Raji (cell line): Measurements from ENCODE around the gene TRAPPC6A.

Source experiments
- POLR2A ChIP-seq: IDR thresholded peaks from 2 replicates; pipeline ENCODE4 v1.6.1; 2011; ENCODE audit warnings: low read depth, low read length, control low read depth; ENCODE audit not compliant: insufficient read depth

TRAPPC6A gene

DNA sequence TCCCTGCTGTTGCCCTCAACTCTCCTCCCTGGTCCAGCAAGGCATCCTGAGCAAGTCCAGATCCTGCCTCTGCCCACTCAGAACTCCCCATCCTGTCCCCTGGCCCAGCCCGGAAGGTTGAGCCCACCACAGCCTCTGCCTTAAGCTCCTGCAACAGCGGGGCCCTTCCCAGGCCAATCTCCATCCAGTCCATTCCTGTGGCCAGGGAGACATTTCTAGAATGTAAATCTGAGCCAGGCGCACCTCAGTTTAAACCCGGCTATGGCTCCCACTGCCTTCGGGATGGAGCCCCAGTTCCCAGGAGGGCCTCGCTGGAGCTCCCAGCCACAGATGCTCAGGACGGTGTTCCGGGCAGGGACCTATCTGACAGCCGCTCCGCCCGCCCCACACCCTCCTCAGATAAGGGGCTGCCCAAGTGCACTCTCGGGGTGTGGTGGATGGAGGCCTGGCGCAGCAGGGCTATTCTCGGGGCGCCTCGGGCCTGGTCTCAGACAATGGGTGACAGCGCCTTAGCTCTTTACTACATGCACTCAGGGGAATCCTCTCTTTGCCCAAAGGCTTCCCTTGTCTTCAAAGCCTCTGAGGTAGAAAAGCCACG lies 5.3 kb downstream of the TRAPPC6A start:
- no peak for TF ChIP-seq POLR2A

DNA sequence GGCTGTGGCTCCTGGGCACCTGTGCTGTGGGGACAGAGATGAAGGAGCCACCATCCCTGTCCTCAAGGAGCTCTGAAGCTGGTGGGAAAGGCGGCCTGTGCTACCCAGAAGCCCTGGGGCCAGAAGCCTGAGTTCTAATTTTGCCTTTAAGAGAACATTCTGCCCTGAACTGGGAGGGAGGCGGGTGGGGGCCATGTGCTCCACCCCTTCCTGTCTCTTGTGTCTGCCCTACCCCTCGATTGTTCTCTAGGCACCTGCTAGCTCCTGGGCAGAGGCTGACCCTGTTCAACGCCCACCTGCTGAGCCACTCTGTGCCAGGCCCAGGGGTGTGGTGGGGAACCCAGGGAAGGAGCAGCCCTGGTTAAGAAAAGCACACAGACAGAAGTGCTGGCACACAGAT lies 5.9 kb downstream of the TRAPPC6A start:
- TF ChIP-seq POLR2A, result no peak

DNA sequence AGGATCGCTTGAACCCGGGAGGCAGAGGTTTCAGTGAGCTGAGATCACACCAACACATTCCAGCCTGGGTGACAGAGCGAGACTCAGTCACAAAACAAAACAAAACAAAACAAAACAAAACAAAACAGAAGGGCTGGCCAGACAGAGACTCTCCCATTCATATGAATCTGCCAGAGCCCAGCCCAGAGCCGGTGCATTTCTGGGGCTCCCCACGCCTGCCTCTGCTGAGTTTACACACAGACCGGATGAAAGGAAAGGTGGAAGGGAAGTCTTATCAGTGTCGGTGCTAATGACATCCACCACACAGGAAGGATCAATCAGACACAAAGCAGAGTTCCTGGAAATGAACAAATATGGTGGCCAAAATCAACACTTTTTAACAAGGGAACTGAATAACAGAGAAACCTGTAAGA lies 6.8 kb downstream of the TRAPPC6A start:
- TF ChIP-seq POLR2A, result no peak

DNA sequence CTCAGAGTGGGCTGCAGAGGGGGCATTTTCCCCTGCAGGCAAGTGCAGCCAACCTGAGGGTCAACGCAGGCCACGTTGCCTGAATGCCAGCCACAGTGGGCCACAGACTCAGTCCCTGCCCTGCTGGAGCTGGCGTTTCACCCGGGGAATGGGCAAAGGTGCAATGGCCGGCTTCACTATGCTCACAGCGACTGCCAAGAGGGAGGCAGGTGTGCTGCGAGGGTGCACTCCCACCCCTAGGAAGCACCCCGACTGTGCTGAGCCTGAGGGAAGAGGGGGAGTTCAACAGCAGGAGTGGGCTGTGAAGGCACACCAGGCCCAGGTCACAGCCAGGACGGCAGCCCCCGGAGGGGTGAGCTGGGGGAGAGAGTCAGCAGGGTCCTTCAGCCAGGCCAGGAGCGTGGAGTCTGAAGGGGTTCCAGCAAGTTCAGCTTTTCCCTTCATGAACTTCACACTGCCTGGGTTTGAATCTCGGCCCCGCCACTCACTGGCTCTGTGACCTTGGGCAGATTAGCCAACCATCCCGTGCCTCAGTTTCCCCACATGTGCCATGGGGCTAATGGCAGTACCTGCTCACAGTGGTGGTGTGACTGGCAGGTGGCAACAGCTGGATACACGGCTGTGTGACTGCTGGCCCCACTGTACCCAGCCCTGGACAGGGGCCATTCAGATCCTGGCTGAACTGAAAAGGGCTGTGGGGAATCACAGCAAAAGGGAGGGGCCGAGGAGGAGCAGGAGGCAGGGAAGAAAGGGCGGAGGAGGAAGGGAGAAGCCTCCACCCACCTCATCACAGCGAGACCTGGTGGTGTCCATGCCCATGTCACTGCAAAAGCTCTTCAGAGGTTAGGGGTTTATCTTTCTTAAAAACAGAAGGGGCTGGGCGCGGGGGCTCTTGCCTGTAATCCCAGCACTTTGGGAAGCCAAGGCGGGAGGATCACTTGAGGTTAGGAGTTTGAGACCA lies 7.6 kb downstream of the TRAPPC6A start:
- no peak for TF ChIP-seq POLR2A

DNA sequence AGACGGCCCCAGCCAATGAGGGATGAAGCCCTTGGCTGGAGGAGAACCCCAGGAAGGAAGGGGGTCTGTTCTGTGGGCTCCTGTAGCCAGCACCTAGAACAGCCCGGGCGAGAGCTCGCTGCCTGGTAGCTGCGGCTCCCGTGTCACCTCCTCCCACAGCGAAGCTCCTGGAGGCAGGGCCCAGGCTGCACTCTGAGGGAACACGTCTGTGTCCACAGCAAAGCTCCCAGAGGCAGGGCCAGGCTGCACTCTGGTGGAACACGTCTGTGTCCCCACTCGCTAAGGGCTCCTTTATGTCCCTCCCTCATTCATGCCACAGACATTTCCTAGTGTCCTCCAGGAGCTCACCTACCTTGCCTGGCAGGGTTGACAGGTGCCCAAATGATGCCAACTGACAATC lies 8.4 kb downstream of the TRAPPC6A start:
- no peak for TF ChIP-seq POLR2A

DNA sequence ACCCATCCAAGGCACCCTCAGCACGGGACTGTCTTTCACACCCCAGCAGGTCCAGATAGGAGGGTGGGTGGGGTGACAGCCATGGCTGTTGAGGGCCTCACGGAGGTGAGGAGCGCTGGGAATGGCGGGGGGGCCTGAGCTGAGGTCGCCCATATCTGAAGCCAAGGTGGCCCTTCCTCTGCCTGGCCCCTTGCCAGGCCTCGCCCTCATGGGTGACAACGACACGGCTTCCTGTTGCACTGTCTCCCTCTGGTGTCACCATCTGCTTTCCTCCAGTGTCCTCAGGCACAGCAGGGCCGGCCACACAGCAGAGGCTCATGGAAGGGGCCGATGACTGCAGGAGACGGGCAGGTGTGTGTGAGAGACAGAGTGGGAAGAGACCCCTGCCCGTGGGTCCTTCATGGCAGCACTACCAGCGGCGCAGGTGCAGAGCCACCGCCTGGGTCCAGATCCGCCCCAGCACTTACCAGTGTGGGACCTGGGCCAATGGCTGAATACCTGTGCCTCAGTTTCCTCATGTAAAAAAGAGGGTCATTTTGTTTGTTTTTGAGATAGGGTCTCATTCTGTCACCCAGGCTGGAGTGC lies 9.2 kb downstream of the TRAPPC6A start:
- no peak for TF ChIP-seq POLR2A

DNA sequence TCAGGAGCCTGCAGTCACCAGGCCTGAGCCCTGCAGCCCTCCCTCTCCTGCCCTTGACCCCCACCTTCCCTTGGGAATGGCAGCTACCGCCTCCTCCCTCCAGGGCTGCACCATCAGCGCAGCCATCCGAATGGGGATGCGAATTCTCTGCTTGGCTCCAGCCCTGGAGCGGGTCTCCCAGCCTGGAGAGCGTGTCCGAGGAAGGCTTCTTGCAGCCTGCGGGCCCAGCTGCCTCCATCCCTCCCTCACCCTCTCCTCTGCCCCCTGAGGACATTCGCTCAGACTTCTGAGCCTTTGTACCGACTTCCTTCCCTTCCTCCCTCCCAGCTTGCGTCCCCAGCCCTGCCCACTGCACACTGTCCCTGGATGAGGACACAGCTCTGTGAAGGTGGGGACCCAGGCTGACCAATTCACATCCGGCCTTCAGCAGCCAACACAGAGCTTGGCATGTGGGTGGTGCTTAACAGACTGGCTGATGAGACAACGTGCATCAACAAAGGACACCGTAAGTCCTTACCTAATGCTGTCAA lies 11.2 kb downstream of the TRAPPC6A start:
- TF ChIP-seq POLR2A, result no peak

DNA sequence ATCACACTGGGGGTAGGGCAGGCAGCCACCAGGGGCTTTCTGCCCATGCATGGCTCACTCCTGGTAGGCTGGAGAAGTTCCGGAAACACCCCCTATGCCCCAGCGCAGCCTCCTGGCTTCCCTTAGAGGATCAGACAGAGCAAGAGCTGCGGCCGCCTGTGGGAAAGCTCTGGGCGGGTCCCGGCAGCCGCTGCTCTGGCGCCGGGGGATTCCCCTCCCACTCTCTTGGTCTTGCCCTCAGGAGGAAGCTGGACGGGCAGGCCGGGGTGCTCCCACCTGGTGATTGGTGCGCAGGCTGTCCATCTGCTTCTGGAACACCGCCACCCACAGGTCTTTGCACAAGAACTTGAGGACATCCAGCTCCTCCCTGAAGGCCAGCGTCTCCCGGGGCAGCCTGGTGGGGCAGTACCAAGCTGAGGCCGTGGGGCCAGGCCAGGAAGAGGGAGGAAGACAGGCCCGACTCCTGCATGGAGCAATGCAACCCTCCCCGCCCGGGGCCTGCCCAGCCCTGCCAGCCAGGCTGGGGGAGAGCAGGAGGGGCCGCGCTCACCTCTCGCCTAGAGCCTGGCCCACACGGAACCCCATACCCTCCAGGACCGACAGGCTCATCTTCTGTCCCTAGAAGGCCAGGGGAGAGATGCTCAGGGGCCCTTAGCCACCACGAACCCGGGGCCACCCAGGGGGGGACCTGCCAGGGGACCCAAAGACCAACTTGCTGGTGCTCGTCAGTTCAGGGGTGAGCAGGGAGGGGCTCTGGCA lies 13.3 kb downstream of the TRAPPC6A start:
- TF ChIP-seq POLR2A, result 0 out of 2 replicates have a peak, but pooled peaks have one; percentile 17

DNA sequence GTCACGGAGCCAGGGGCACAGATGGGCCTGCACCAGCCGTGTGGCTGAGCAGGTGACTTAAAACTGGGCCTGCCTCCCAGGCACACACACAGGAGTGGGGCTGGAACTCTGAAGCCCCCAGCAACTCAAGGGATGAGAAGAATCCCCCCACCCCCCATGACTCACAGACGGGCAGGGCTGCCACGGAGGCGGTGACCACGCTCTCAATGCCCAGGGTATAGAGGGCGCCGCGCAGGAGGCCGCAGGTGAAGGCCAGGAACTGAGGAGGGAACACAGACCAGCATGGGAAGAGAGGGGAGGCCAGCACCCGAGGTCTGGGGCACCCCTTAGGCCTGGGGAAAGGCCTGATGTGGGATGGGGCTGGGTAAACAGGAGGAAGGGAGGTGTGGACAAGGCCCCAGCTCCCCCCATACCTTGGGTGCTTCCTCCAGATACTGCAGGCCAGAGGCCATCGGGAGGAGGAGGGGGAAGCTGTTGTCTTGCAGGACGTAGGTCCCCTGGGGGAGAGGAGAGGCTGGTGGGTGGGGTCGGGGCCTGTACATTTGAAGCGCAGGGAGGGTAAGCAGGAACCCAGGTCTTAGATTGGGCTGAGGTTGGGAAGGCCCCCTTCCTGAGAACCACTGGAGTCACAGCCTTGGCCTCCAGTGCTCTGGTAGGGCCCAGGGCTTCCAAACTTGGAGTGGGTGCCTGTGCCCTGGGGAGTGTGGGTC lies 14.1 kb downstream of the TRAPPC6A start:
- no peak for TF ChIP-seq POLR2A

DNA sequence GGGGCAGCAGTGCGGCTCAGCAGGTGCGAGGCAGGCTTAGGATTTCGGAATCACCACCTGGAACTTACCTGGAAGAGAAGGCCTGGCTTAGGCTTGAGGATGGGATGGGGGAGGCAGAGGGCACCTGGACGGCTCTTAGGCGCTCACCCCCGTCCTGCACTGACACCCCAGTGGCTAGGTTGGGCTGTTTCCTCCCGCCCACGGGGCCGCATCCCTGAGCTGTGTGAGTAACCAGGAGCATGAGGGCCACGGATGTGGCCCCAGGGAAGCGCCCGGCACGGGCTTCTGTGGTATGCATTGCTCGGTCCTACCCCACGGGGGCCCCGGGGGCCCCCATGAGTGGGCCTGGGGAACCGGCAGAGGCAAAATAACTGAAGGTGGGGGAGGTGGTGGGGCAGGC lies 14.9 kb downstream of the TRAPPC6A start:
- TF ChIP-seq POLR2A, result no peak

DNA sequence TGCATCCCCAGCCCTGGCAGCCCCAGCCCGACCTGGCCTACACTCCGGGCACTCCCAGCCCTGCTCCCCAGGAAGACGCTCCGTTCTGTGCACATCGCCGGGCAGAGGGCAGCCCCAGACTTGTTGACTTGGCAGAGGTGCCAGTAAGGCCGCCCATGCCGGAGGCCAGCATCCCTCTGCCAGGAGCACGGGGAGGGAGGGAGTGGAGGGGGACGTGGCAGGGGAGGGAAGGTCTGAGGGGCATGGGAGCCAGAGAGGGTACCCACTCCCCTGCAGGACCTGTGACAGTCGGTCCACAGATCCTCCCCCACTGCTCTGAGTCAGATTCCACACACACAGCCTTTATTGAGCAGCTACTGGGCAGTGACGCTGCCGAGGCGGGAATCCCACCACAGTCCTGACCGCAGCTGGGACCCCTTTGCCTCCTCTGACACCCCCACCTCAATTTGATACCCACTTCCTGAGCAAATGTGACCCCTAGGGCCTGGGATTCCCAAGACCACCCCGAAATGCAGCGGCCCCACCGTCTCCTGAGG lies 15.4 kb downstream of the TRAPPC6A start:
- no peak for TF ChIP-seq POLR2A

DNA sequence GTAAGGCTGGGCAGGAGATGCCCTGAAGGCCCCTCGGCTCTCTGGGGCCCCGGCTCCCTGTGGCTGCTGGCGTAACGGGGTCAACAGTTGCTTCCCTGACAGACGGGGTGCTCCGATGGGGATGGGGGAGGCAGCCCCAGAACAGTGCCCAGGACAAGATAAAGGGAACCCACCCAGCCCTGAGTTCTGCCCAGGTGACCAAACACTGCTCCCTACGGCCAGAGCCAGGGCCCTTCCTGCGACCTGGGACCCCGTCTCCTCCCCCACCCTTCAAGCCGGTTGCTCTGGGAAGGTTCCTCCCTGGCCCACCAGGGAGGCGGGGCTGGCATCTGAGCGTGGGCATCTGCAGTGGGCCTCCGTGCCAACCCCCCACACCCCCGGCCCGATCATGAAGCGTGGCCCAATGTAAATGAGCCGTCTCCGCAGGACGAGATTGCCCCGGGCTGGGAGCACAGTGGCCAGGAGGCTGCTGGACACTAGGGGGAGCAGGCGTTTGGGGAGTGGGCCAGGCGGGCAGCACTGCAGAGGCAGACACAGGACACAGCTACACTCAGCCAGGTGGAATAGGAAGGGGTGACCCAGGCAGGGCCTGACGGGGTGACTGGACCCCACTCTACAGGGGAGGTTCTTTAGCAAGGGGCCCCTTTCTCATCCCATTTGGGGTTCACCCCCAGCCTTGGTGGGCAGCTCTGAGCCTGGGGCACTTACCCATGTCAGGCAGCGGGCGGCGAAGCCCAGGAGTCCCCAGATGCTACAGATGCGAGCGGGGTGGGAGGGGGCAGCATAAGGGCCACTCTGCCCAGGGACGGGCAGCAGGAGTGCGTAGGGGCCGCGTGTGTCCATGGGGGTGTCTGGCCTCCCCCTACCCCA lies 16.1 kb downstream of the TRAPPC6A start:
- no peak for TF ChIP-seq POLR2A

DNA sequence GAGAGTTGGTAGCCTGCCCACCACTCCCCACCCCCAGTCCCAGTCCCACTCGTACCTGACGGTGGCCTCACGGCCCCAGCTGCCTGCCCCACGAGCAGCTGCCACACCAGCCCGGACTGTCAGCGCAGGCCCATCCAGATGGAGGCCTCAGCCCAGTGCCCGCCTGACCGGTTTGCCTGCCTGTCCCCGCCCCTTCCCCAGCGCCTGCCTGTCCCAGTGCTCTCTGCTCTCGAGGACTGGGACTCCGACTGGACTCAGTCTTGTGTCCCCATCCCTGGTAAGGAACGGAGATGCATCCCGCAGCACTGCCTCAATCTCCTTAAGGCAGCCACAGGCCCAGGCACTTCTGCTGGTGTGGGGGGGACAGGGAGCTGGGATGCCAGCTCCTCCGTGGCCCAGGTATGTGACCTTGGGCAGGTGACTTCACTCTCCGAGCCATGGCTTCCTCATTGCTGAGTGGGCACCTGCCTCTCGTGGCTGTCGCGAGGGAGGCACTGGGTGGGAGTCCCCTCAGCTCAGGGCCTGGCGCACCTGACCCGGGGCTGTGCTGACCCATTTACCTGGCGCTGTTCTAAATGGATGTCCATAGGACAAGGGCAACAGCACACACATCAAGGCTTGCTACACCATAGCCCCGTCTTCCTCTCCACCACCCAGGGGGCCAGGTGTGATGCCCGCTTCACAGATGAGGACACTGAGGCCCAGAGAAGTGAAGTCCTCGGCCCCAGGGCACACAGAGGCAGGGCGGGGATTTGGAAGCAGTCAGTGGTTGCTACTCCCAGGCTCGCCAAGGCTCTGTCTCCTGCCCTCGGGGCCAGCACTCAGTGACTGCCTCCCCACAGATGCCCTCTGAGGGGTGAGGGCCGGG lies 16.9 kb downstream of the TRAPPC6A start, which contains the start of gene NKPD1:
TSS of gene NKPD1 (minus strand) at position 113 of the 868 bp plus-strand sequence. CDS start 832 bp downstream, outside the sequence.
- no peak for TF ChIP-seq POLR2A

DNA sequence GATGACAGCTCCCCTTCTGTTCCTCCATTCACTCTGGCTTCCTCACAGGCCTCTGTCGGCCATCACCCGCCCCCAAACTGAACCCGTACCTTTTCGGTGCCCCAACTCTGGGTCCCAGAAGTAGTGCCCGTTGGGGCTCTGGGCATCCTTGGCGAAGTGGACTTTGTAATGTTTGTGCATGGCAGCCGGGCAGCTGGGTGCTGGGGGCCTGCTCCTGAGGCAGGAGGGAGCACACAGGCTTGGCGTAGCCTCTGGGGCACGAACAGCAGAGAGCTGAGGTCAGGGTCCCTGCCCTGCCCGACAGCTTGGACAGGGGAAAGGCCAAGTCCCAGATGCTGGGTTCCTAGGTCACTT lies 18.1 kb downstream of the TRAPPC6A start:
- no peak for TF ChIP-seq POLR2A
